IPS DF 19.7 (cell line): ENCODE results near the gene MAN1A1.

Experiments
- DNase-seq: peaks from one replicate; pipeline ENCODE4 v3.0.0-alpha.2; 2013; ENCODE audit warnings: low read depth, low spot score

The MAN1A1 gene

DNA sequence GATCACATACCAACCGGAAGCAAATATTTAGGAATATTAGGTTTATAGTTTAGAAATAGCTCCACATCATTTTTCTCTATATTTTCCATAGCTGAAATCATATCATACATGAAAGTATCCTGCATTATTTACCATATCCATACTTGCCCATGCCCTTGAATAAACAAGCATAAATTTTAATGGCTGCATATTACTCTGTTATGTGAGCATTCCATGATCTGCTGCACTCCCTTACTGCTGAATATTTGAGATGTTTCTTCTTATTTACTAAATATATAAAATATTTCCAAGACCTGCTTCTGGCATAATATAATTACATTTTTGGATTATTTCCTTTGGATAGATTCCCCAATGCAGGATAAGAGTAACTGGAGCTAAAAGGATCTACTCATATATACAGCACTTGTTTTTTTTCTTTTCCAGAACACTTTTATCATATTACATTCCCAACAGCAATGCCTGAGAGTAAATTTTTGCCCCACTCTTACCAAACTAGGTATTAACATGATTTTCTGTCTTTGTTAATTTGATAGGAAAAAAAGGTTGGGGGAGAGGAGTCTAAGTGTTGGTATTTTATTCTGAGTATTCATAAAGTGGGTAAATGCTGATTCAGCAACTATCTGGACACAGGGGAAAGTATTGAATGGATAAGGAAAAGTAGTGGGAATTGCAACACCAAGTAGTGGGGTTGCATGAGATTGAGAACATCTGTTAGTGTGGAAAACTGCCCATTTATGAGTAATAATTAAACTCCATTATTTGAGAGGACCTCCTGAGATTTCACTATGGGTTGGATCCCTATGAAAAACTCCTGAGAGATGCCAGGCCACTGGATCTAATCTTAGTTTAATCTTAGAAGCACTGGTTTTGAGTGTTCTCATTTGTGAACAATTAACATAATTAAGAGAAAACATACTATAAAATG is 76.0 kb downstream of the MAN1A1 start:
- DNase-seq, result no peak

DNA sequence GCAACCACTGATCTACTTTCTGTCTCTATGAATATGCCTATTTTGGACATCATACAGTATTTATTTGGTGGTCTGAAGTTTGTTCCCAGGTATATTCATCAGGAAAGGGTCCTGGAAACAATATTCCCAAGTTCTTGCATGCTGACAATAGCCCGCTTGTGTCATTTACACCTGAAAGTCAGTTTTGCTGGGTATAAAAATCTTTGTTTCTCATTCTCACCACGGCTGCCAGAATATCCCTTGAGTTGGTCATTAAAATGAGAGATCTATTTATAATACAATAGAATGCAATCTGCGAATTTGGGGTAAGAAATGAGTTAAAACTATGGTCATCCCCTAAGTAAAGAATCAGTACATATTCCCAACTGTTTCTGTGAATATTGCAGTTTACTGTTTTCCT is 79.0 kb downstream of the MAN1A1 start:
- DNase-seq, result no peak

DNA sequence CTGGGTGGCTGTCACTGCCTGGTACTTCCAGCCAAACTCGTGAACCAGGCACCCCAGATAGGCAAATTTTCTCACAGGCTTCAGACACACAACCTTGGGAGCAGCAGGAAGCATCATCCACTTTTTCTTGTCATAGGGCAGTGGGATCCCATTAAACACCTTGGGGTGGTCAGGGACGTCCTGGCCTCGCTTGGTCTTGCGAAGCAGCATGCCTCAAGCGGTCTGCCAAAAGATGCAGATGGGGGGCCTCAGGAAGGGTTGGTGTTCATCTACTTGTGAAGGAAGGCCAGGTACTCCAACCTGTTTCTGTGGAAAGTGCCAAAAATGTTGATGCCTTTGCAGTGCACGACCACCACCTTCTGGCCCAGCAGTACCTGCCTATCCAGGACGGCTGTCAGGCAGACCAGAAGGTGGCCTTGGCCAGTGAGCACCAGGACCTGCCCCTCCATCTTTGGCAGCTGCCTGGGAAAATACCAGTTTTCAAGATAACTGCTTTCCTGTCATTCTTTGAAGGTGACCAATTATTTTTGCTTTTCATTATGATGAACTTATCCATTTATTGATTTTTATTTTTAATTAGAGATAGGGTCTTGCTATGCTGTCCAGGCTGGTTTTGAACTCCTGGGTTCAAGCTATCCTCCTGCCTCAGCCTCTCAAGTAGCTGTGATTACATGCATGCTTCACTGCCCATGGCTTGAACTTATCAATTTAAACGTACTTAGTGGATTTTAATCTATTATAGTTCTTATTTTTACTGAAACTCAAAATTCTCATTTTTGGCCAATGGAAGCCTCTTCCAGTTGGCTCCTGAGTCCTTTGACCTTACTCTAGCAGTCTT is 80.1 kb downstream of the MAN1A1 start:
- no peak for DNase-seq

GRCh38 chr6:119267126-119267905 is 82.2 kb downstream of the MAN1A1 start:
- no peak for DNase-seq

- no peak for DNase-seq
Measured at GRCh38 chr6:119264854-119265397, 84.6 kb downstream of the MAN1A1 start.

DNA sequence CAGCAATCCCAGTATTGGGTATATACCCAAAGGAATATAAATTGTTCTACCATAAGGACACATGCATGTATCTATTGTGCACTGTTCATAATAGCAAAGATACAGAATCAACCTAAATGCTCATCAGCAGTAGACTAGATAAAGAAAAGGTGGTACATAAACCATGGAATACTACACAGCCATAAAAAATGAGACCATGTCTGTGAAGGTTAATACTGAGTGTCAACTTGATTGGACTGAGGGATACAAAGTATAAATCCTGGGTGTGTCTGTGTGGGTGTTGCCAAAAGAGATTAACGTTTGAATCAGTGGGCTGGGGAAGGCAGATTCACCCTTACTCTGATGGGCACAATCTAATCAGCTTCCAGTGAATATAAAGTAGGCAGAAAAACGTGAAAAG is 86.9 kb downstream of the MAN1A1 start:
- no peak for DNase-seq

DNA sequence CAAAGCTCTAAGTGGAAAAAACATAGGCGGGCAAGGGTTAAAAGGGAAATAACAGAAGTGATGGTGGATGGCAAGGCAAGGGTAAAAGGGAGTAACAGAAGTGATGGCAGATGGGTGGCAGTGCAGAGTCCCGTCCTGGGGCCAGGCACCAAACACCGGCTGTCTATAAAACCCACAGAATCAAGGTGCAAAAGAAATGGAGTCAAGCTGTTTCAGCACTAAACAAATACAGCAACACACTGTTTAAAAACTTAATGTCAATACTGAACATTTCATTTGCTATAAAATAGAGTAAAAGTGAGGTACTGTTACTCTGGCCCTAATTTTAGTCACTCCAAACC is 87.6 kb downstream of the MAN1A1 start:
- DNase-seq, result no peak

GRCh38 chr6:119259027-119259426 is 90.5 kb downstream of the MAN1A1 start:
- DNase-seq, result no peak

- DNase-seq, result no peak
Measured at GRCh38 chr6:119257726-119258125, 91.8 kb downstream of the MAN1A1 start.

DNA sequence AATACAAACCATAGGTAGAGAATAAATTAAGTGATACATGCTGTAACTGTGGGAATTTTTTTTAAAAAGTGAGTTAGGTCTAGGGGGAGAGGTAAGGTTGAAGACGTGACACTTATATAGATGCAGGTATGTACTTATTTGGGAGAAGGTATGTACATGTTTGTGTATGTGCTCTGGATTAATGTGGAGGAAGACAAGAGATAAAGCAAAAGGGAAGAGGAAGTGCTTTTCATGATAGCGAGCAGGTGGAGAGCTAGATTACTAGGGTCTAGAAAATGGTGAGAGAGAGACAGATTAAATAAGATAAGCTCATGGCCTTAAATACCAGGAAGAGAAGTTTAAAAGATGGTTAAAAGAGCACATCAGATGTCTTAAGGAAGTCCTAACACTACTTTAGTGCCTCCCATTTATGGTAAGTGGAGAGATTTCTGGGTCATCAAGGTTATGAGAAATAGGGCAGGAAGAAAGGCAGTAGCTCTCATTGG is 92.5 kb downstream of the MAN1A1 start:
- DNase-seq, result no peak

DNA sequence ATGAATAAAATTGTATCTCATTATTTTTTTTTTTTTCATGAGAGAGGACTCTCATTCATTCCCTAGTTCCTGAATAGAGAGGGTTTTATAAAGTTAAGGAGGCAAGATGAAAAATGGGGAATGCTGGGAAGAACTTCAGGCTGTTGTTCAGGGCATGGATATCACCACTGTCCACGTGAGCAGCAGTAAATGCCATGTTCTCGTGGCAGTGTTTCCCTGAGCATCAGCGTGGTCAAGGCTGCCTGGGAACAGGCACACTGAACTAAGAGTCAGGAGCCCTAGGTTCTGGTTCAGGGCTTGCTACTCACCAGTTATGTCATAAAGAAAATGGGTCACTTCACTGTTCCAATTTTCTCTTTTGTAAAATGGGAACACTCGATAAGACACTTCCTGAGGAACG is 93.2 kb downstream of the MAN1A1 start:
- no peak for DNase-seq

GRCh38 chr6:119255492-119255891 is 94.1 kb downstream of the MAN1A1 start:
- no peak for DNase-seq

DNA sequence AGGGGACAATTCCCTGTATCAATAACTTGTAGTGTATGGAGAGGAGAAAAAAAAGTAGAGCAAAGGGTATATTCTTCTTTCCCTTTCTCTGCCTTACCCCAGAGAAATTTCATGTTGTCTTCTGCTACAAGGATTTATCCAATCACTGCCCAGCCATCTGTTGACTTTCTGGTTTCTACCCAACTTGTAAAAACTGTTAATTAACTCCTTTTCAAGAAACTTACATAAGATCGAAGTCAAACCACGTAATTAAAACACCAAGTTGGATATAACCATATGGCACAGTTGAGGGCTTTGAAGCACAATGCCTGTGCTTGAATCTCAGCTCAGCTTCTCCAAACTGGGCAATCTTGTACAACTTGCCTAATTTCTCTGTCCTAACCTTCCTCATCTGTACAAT is 99.5 kb downstream of the MAN1A1 start:
- no peak for DNase-seq

GRCh38 chr6:119249319-119249718 is 100.2 kb downstream of the MAN1A1 start:
- no peak for DNase-seq

GRCh38 chr6:119247504-119247903 is 102.1 kb downstream of the MAN1A1 start:
- DNase-seq, result no peak

DNA sequence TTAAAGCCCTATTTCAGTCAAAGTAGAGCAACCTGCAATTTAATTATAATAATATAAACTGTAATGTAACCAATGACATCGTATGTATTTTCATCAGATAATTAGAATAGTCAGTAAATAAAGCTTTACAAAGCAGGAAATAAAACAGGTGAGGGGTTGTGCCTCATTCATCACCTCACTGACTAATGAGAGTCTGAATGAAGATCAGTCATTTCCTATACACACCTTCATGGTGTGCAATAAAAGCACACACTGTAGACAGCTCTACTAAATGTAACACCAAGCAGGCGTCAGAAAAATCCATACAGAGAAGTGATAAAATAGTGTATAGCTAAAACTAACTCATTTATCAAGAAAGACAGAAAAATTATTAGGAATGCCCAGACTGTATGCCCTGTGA is 105.9 kb downstream of the MAN1A1 start:
- no peak for DNase-seq

DNA sequence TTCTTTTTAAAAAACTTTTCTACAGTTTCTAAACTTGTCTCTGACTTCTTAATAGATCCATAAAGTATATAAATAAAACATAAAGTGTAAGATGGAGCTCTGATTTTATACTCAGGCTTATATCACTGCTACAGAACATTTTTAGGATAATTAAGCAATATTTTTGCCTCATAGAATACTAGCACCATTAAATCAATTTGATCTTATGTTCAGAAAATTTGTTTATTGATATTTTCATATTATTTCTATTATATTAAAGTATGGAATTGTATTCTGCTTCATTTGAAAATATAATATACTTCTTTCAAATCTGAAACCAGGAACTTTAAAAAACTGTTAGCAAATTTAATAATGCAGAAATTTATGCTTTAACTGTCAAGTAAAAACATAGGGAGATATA is 106.5 kb downstream of the MAN1A1 start:
- DNase-seq, result no peak

DNA sequence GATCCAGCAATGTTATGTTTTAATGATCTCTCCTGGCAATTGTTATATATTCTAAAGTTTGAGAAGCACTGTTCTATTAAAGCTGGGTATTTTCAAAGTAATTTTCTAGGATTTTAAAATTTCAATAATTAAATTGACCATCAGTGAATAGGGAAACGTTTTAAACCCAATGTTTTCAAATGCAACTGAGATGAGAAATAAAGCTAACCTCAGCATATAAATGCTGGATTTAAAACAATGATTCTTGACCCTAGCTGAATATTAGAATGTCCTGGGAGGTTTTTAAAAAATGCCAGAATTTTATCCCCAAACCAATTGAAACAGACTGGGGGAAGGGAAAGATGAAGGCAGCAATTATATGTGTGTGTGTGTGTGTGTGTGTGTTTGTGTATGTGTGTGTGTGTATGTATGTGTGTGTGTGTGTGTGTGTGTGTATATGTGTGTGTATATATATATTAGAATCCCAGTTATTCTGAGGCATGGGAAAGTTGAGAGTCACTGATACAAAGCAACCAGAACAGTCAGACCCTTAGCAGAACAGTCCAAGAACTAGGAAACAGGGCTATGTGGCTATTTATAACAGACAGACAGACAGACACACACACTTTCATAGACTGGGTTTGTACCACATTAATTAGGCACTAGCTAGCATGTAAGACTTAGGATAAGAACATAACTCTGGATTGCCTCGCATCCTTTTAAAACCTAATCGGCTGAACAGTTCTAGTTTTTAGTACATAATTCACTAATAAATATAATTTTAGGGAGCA is 107.8 kb downstream of the MAN1A1 start:
- no peak for DNase-seq

DNA sequence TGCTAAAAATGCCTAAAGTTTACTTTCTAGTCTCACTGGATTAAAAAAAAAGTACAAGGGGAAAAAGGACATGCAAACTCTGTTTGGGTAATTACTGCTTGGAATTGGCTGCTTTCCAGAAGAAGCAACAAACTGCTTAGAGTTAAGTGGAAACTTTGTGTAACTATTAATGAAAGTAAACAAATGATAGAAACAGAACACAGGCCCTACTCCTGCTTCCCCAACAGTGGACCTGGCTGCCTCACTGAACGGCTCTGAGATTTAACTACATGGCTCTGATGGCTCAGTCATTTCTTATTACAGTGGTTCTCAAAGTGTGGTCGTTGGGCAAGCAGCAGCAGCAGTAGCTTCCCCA is 108.5 kb downstream of the MAN1A1 start:
- no peak for DNase-seq

- peak; percentile 25 for DNase-seq
Measured at GRCh38 chr6:119240257-119241110, 109.1 kb downstream of the MAN1A1 start.
